K562 (cell line): ENCODE measurements around the gene PLCL1.

ENCODE experiments used
- BHLHE40 ChIP-seq: IDR thresholded peaks from 2 replicates; pipeline ENCODE4 v1.6.1; 2011; ENCODE audit warnings: low read length, improper control_type of control experiment
- FOXP4 ChIP-seq: sonication (generic); formaldehyde crosslinking; IDR thresholded peaks from 2 replicates; pipeline ENCODE4 v1.8.0; 2022; ENCODE audit warnings: mild to moderate bottlenecking, missing genetic modification reagents, borderline replicate concordance
- MCM7 ChIP-seq, 2 experiments: fragments of 450-650 bp; IDR thresholded peaks; 2 replicates each; pipeline ENCODE4 v1.6.1; 2016 to 2018
- NRF1 ChIP-seq, 2 experiments: fragments of 450-650 bp; IDR thresholded peaks in 1 of 2; conservative IDR thresholded peaks in 1 of 2; 2 replicates each; pipeline ENCODE4 v1.6.1; 2014; ENCODE audit warnings: mild to moderate bottlenecking in 2 of 2
- POLR2A ChIP-seq: fragments of 450-650 bp; conservative IDR thresholded peaks from 2 replicates; pipeline ENCODE4 v1.6.1; 2016
- TCF15 ChIP-seq: fragments of 250-450 bp; sonication (Bioruptor Pico); IDR thresholded peaks from 2 replicates; pipeline ENCODE4 v1.8.0; 2022; ENCODE audit warnings: moderate library complexity, mild to moderate bottlenecking, inconsistent platforms

GRCh38 chr2:198186257-198186656 lies 381.9 kb downstream of the PLCL1 start:
- TF ChIP-seq MCM7 (IDR thresholded peaks at IDR 0.05) (no peak), TCF15 (CRISPR knock-in tag) (no peak), POLR2A (no peak), BHLHE40 (no peak), FOXP4 (CRISPR knock-in tag) (no peak), NRF1 (conservative IDR thresholded peaks at IDR 0.05 in 1 of 2, IDR thresholded peaks at IDR 0.05 in 1 of 2) (no peak)
